COLO829 (cell line): ENCODE results near the gene BEST4.
"Not testable (repeated sequence)": the region's sequence is repeated elsewhere in the genome, so short reads cannot be mapped to it uniquely, and the experiment has no call there.

Experiments used
- DNase-seq: peaks from one replicate; pipeline ENCODE4 v3.0.0; 2012; ENCODE audit warnings: low spot score

Gene BEST4

GRCh38 chr1:44819608-44820327 lies 31.8 kb upstream of the BEST4 start:
- peak; percentile 89 for DNase-seq

GRCh38 chr1:44819196-44819607 lies 31.2 kb upstream of the BEST4 start:
- peak; percentile 63 for DNase-seq

- DNase-seq = no peak
Measured at GRCh38 chr1:44817771-44818495, 30.0 kb upstream of the BEST4 start.

- DNase-seq = no peak
Measured at GRCh38 chr1:44817307-44817706, 29.3 kb upstream of the BEST4 start.

GRCh38 chr1:44815926-44816325 lies 28.0 kb upstream of the BEST4 start:
- not testable (repeated sequence) for DNase-seq

GRCh38 chr1:44812822-44813543 lies 25.0 kb upstream of the BEST4 start:
- no peak for DNase-seq

GRCh38 chr1:44811234-44811633 lies 23.3 kb upstream of the BEST4 start:
- DNase-seq = no peak

- not testable (repeated sequence) for DNase-seq
Measured at GRCh38 chr1:44810762-44811105, 22.8 kb upstream of the BEST4 start.

GRCh38 chr1:44810101-44810761 lies 22.3 kb upstream of the BEST4 start:
- no peak for DNase-seq

GRCh38 chr1:44808938-44809917 lies 21.3 kb upstream of the BEST4 start:
- no peak for DNase-seq

- DNase-seq = peak; percentile 72
Measured at GRCh38 chr1:44808063-44808937, 20.3 kb upstream of the BEST4 start, which contains the start of gene BTBD19. BTBD19 (plus strand) TSS chr1:44808523; CDS start chr1:44808821, 298 bp downstream.

- DNase-seq = peak; percentile 92
Measured at GRCh38 chr1:44807364-44808062, 19.5 kb upstream of the BEST4 start.

GRCh38 chr1:44806704-44807363 lies 18.9 kb upstream of the BEST4 start, which contains the start of gene DYNLT4:
DYNLT4 (minus strand) TSS chr1:44807351; CDS start chr1:44806668, 683 bp downstream.
- DNase-seq = no peak

GRCh38 chr1:44806025-44806703 lies 18.2 kb upstream of the BEST4 start:
- DNase-seq = no peak

GRCh38 chr1:44805311-44806024 lies 17.5 kb upstream of the BEST4 start:
- no peak for DNase-seq

- DNase-seq = no peak
Measured at GRCh38 chr1:44803312-44804095, 15.5 kb upstream of the BEST4 start.

- DNase-seq = no peak
Measured at GRCh38 chr1:44803062-44803311, 15.0 kb upstream of the BEST4 start.
